GM23248 (cell line): ENCODE data around the gene RPS6KC1.

Source experiments
- EZH2 ChIP-seq: fragments of 200-600 bp; sonication (generic); IDR thresholded peaks from 2 replicates; pipeline ENCODE4 v1.6.1; 2018; ENCODE audit warnings: antibody characterized with exemption, mild to moderate bottlenecking; ENCODE audit not compliant: insufficient read depth, poor library complexity, severe bottlenecking
- EZH2phosphoT487 ChIP-seq: fragments of 200-600 bp; sonication (generic); IDR thresholded peaks from 2 replicates; pipeline ENCODE4 v1.6.1; 2018; ENCODE audit warnings: antibody characterized with exemption, moderate library complexity, mild to moderate bottlenecking, low read depth; ENCODE audit not compliant: insufficient read depth

GRCh38 chr1:213154056-213154685, 103.1 kb downstream of the RPS6KC1 start:
- TF ChIP-seq EZH2phosphoT487 (no peak), EZH2 (no peak)
